ENCODE measurements around the gene PLXDC1. TPM values are rescaled to one million over a fixed set of nuclear protein-coding genes. Genes with fewer than 3 reads are reported as not detected.

Gene PLXDC1
- total RNA-seq, 1 donor from 2014 or later: 0.60 TPM

- no peak overlapping the region for H3K27ac Mint-ChIP-seq
- no peaks in the 10 kb centered on the region for H3K36me3 Mint-ChIP-seq (ENCODE audit: low read depth)
- H3K27me3 Mint-ChIP-seq (ENCODE audit: insufficient read depth): peaks cover 2% of the 10 kb centered on the region
- H3K4me3 Mint-ChIP-seq: peak overlapping the region; percentile 32
- H3K9me3 Mint-ChIP-seq: no peaks in the 10 kb centered on the region
- H3K4me1 Mint-ChIP-seq (ENCODE audit: low read depth): peaks cover 57% of the 10 kb centered on the region
- intact Hi-C loops (cut with micrococcal nuclease): no loop called here
- no peak for DNase-seq (ENCODE audit: low spot score)
Measured at GRCh38 chr17:39094607-39095308, 56.7 kb downstream of the PLXDC1 start.

GRCh38 chr17:39092692-39093230 lies 58.7 kb downstream of the PLXDC1 start:
- peak overlapping the region; percentile 13 for H3K27ac Mint-ChIP-seq
- H3K4me1 Mint-ChIP-seq (ENCODE audit: low read depth): peaks cover 57% of the 10 kb centered on the region
- peak overlapping the region; percentile 67 for H3K4me3 Mint-ChIP-seq
- no peaks in the 10 kb centered on the region for H3K9me3 Mint-ChIP-seq
- H3K27me3 Mint-ChIP-seq (ENCODE audit: insufficient read depth): no peaks in the 10 kb centered on the region
- intact Hi-C loops (cut with micrococcal nuclease): loop anchor here (1.0 kb wide), 3 partner anchors 61 to 114 kb away; no protein-coding TSS in a partner anchor
- no peak for DNase-seq (ENCODE audit: low spot score)
- H3K36me3 Mint-ChIP-seq (ENCODE audit: low read depth): no peaks in the 10 kb centered on the region

DNA sequence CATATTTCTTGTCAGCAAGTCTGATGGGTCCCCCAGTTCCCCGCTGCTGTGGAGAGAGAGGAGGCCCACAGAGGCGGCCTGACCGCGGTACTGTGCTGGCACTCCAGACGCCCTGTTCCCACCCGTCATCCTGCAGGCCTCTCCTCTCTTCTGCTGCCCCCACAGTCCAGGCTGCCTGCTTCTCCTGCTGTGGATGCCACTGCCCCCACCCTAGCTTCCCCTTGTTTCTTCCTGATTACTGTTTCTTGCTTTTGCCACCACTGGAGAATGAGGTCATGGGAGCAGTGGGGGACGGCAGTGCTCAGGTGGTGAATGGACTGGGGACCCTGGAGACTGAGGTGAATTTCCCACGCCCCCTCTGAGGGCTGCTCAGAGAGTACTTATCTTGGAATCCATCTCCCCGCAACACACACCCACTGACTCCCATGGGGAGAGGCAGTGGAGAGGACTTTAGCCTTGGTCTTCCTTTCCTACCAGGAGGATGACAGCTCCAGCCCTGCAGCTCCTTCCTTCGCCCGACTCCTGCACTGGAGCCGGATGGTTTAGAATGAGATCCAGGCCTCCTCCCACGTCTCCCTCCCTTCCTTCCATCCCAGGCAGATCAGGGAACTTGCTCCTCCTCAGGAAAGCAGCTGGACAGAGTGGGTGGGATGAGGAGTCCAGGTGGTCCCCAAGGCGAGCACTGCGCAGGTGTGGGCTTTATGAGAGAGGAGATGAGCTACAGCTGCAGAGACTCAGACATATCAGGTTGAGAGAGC lies 60.4 kb downstream of the PLXDC1 start:
- H3K9me3 Mint-ChIP-seq: no peaks in the 10 kb centered on the region
- H3K27me3 Mint-ChIP-seq (ENCODE audit: insufficient read depth): no peaks in the 10 kb centered on the region
- H3K4me1 Mint-ChIP-seq (ENCODE audit: low read depth): peaks cover 43% of the 10 kb centered on the region
- intact Hi-C loops (cut with micrococcal nuclease): no loop called here
- no peak for DNase-seq (ENCODE audit: low spot score)
- H3K4me3 Mint-ChIP-seq: no peak overlapping the region
- no peaks in the 10 kb centered on the region for H3K36me3 Mint-ChIP-seq (ENCODE audit: low read depth)
- H3K27ac Mint-ChIP-seq: no peak overlapping the region

DNA sequence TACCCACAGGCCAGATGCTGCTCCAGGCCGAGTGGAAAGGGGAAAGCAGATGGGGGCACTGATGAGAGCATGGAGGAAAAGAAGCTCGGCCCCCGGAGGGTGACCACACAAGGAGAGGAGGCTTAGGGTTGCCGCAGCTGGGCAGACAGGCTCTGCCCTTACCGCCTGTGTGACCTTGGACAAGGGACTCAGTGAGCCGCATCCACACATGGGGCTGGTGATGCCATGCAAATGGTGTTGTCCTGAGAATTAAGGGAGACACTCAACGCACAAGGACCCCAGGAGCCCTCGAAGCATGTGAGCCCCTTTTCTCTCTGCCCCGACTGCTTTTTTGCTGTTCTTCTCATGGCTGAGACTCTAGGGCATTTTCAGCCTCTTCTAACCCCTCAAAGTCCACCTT lies 61.0 kb downstream of the PLXDC1 start:
- H3K4me1 Mint-ChIP-seq (ENCODE audit: low read depth): peaks cover 37% of the 10 kb centered on the region
- H3K27ac Mint-ChIP-seq: no peak overlapping the region
- intact Hi-C loops (cut with micrococcal nuclease): no loop called here
- no peak for DNase-seq (ENCODE audit: low spot score)
- H3K4me3 Mint-ChIP-seq: no peak overlapping the region
- no peaks in the 10 kb centered on the region for H3K27me3 Mint-ChIP-seq (ENCODE audit: insufficient read depth)
- no peaks in the 10 kb centered on the region for H3K9me3 Mint-ChIP-seq
- H3K36me3 Mint-ChIP-seq (ENCODE audit: low read depth): no peaks in the 10 kb centered on the region

DNA sequence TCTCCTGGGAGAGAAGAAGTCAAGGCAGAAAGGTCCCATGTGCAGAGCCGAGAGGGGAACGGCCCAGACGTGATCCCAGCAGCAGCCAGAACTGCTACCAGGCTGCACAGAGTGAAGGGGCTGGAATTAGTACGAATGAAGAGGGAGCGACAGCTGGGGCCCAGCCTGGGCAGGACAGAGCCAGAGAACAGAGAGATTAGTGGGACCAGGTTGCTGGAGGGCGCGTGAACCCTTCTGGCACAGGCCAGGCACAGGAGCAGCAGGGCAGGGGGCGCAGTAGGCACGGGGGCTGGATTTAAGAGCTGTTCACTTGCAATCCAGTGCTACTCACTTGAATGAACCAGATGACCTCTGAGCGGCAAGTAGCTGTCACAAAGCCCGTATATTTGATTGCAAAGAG lies 66.9 kb downstream of the PLXDC1 start:
- intact Hi-C loops (cut with micrococcal nuclease): no loop called here
- Mint-ChIP-seq H3K4me3 (no peak overlapping the region), H3K27ac (no peak overlapping the region), H3K27me3 (ENCODE audit: insufficient read depth) (no peaks in the 10 kb centered on the region), H3K36me3 (ENCODE audit: low read depth) (no peaks in the 10 kb centered on the region), H3K9me3 (no peaks in the 10 kb centered on the region), H3K4me1 (ENCODE audit: low read depth) (no peaks in the 10 kb centered on the region)
- DNase-seq (ENCODE audit: low spot score): no peak

GRCh38 chr17:39083270-39083669 lies 68.2 kb downstream of the PLXDC1 start:
- Mint-ChIP-seq H3K36me3 (ENCODE audit: low read depth) (no peaks in the 10 kb centered on the region), H3K27ac (no peak overlapping the region), H3K4me3 (no peak overlapping the region), H3K27me3 (ENCODE audit: insufficient read depth) (no peaks in the 10 kb centered on the region), H3K9me3 (no peaks in the 10 kb centered on the region), H3K4me1 (ENCODE audit: low read depth) (no peaks in the 10 kb centered on the region)
- intact Hi-C loops (cut with micrococcal nuclease): no loop called here
- DNase-seq (ENCODE audit: low spot score): no peak

GRCh38 chr17:39082482-39082881 lies 69.0 kb downstream of the PLXDC1 start:
- no peaks in the 10 kb centered on the region for H3K9me3 Mint-ChIP-seq
- intact Hi-C loops (cut with micrococcal nuclease): no loop called here
- H3K4me3 Mint-ChIP-seq: no peak overlapping the region
- no peaks in the 10 kb centered on the region for H3K27me3 Mint-ChIP-seq (ENCODE audit: insufficient read depth)
- no peak for DNase-seq (ENCODE audit: low spot score)
- H3K4me1 Mint-ChIP-seq (ENCODE audit: low read depth): no peaks in the 10 kb centered on the region
- H3K36me3 Mint-ChIP-seq (ENCODE audit: low read depth): no peaks in the 10 kb centered on the region
- no peak overlapping the region for H3K27ac Mint-ChIP-seq

GRCh38 chr17:39081851-39082250 lies 69.6 kb downstream of the PLXDC1 start:
- Mint-ChIP-seq H3K36me3 (ENCODE audit: low read depth) (no peaks in the 10 kb centered on the region), H3K27ac (no peak overlapping the region), H3K4me1 (ENCODE audit: low read depth) (no peaks in the 10 kb centered on the region), H3K27me3 (ENCODE audit: insufficient read depth) (no peaks in the 10 kb centered on the region), H3K4me3 (no peak overlapping the region), H3K9me3 (no peaks in the 10 kb centered on the region)
- no peak for DNase-seq (ENCODE audit: low spot score)
- intact Hi-C loops (cut with micrococcal nuclease): no loop called here

DNA sequence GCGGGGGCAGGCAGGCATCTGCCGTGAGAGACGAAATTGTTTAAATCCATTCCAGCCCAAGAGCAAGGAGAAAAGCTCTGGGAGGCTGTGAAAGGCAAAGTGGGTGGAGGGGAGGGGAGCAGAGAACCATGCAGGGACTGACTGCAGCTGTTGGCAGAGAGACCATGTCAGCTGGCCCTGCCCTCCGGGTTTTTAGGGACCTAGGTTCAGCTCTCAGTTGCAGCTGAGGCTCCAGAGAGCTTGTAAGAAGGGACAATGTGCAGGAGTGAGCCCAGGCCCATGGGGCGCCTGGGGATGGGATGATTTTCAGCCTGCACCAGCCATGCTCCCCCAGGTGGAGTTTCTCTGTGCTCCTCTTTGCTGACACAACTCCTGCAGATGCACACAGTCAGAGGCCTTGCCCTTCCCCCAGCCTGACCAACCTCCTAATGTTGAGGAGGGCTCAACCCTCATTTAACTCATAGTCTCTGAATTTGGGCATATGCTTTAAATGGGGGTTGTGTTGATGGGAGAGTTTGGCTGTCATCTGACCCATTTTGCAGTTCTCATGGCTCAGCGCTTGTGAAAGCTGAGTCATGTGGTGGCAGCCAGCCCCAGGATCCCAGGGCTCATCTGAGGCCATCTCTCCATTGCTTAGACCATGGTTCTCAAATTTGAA lies 70.9 kb downstream of the PLXDC1 start:
- no peaks in the 10 kb centered on the region for H3K9me3 Mint-ChIP-seq
- no peak for DNase-seq (ENCODE audit: low spot score)
- H3K27ac Mint-ChIP-seq: no peak overlapping the region
- H3K36me3 Mint-ChIP-seq (ENCODE audit: low read depth): no peaks in the 10 kb centered on the region
- no peaks in the 10 kb centered on the region for H3K27me3 Mint-ChIP-seq (ENCODE audit: insufficient read depth)
- no peaks in the 10 kb centered on the region for H3K4me1 Mint-ChIP-seq (ENCODE audit: low read depth)
- H3K4me3 Mint-ChIP-seq: no peak overlapping the region
- intact Hi-C loops (cut with micrococcal nuclease): no loop called here

- intact Hi-C loops (cut with micrococcal nuclease): no loop called here
- no peaks in the 10 kb centered on the region for H3K4me1 Mint-ChIP-seq (ENCODE audit: low read depth)
Measured at GRCh38 chr17:39079836-39080235, 71.6 kb downstream of the PLXDC1 start.

GRCh38 chr17:39077866-39078265 lies 73.6 kb downstream of the PLXDC1 start:
- no peaks in the 10 kb centered on the region for H3K9me3 Mint-ChIP-seq
- no peak overlapping the region for H3K4me3 Mint-ChIP-seq
- H3K27ac Mint-ChIP-seq: no peak overlapping the region
- peaks cover 6% of the 10 kb centered on the region for H3K27me3 Mint-ChIP-seq (ENCODE audit: insufficient read depth)
- peaks cover 16% of the 10 kb centered on the region for H3K4me1 Mint-ChIP-seq (ENCODE audit: low read depth)
- H3K36me3 Mint-ChIP-seq (ENCODE audit: low read depth): no peaks in the 10 kb centered on the region
- no peak for DNase-seq (ENCODE audit: low spot score)
- intact Hi-C loops (cut with micrococcal nuclease): no loop called here

More at GRCh38 chr17:39079836-39080235, 71.6 kb downstream of the PLXDC1 start:
- no peak for DNase-seq (ENCODE audit: low spot score)
- no peaks in the 10 kb centered on the region for H3K36me3 Mint-ChIP-seq (ENCODE audit: low read depth)
- peaks cover 5% of the 10 kb centered on the region for H3K27me3 Mint-ChIP-seq (ENCODE audit: insufficient read depth)
- H3K27ac Mint-ChIP-seq: no peak overlapping the region
- H3K9me3 Mint-ChIP-seq: no peaks in the 10 kb centered on the region
- no peak overlapping the region for H3K4me3 Mint-ChIP-seq

GRCh38 chr17:39077252-39077651 lies 74.2 kb downstream of the PLXDC1 start:
- H3K4me1 Mint-ChIP-seq (ENCODE audit: low read depth): peaks cover 16% of the 10 kb centered on the region
- H3K4me3 Mint-ChIP-seq: no peak overlapping the region
- no peak overlapping the region for H3K27ac Mint-ChIP-seq
- H3K27me3 Mint-ChIP-seq (ENCODE audit: insufficient read depth): peaks cover 6% of the 10 kb centered on the region
- H3K9me3 Mint-ChIP-seq: no peaks in the 10 kb centered on the region
- no peaks in the 10 kb centered on the region for H3K36me3 Mint-ChIP-seq (ENCODE audit: low read depth)
- intact Hi-C loops (cut with micrococcal nuclease): no loop called here
- DNase-seq (ENCODE audit: low spot score): no peak

DNA sequence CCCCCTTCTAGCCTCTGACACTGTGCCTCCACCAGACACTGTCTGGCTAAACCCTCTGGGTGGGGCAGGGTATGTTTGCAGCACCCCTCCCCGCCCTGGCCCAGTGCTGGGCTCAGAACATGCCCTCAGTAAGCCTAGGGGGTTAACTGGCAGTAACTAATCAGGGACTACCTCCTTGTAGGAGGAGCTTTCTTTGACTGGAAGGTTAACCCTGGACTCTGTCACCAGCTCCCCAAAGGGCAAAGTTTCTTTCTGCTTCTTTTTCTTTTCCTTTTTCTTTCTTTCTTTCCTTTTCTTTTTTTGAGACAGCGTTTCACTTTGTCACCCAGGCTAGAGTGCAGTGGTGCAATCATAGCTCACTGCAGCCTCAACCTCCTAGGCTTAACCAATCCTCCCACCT lies 76.8 kb downstream of the PLXDC1 start:
- DNase-seq (ENCODE audit: low spot score): no peak
- H3K9me3 Mint-ChIP-seq: no peaks in the 10 kb centered on the region
- no peaks in the 10 kb centered on the region for H3K36me3 Mint-ChIP-seq (ENCODE audit: low read depth)
- intact Hi-C loops (cut with micrococcal nuclease): no loop called here
- peaks cover 16% of the 10 kb centered on the region for H3K4me1 Mint-ChIP-seq (ENCODE audit: low read depth)
- peaks cover 6% of the 10 kb centered on the region for H3K27me3 Mint-ChIP-seq (ENCODE audit: insufficient read depth)
- H3K4me3 Mint-ChIP-seq: no peak overlapping the region
- no peak overlapping the region for H3K27ac Mint-ChIP-seq
